K562 (cell line): ENCODE measurements around the gene SLC66A2. TPM values are rescaled to one million over a fixed set of nuclear protein-coding genes. Genes with fewer than 3 reads are reported as not detected.

ENCODE experiments used
- CHD1 ChIP-seq: fragments of 200-600 bp; sonication (generic); IDR thresholded peaks from one replicate; pipeline ENCODE4 v1.6.1; 2012; ENCODE audit warnings: mild to moderate bottlenecking, moderate library complexity, low read length, inconsistent platforms
- HDAC6 ChIP-seq: IDR thresholded peaks from 2 replicates; pipeline ENCODE4 v1.6.1; 2012; ENCODE audit warnings: low read depth, mild to moderate bottlenecking, control low read depth, inconsistent platforms, low read length, moderate library complexity
- L3MBTL2 ChIP-seq: fragments of 450-650 bp; IDR thresholded peaks from 2 replicates; pipeline ENCODE4 v1.6.1; 2016; ENCODE audit warnings: mild to moderate bottlenecking, moderate library complexity
- LARP7 ChIP-seq: fragments of 450-650 bp; IDR thresholded peaks from 2 replicates; pipeline ENCODE4 v1.6.1; 2016
- MTA1 ChIP-seq: fragments of 450-650 bp; IDR thresholded peaks from 2 replicates; pipeline ENCODE4 v1.6.1; 2017; ENCODE audit warnings: borderline replicate concordance
- TARDBP ChIP-seq: fragments of 450-650 bp; IDR thresholded peaks from 2 replicates; pipeline ENCODE4 v1.6.1; 2016
- ZFPM2 ChIP-seq: fragments of 250-450 bp; sonication (Bioruptor Pico); IDR thresholded peaks from 2 replicates; pipeline ENCODE4 v1.5.1; 2022; ENCODE audit warnings: mild to moderate bottlenecking
- ZNF75A ChIP-seq: fragments of 450-650 bp; formaldehyde crosslinking; IDR thresholded peaks from 2 replicates; pipeline ENCODE4 v1.4.0; 2020; ENCODE audit warnings: mild to moderate bottlenecking
- polyA plus RNA-seq, 8 experiments: library from polyadenylated mRNA; depleted of rRNA in 4 of 8; stranded (reverse) in 5 of 8; unstranded in 3 of 8; fragments of >200 nt; fragmentation: Nextera tagmentation in 2 of 8; fragmentation: Illumina TruSeq in 1 of 8; extraction: Ambion mirVana in 2 of 8; extraction: Trizol in 1 of 8; gene quantifications; 2 replicates each; pipeline versions ENCODE4 v1.2.1 to v1.2.3, GENCODE V29; 2011 to 2014; ENCODE audit warnings: inconsistent platforms in 1 of 8, missing spikeins in 1 of 8
- total RNA-seq, 7 experiments: library from RNA; depleted of rRNA in 6 of 7; stranded (reverse); fragments of >200 nt in 6 of 7; fragmentation: Illumina TruSeq in 2 of 7; extraction: Trizol in 2 of 7; gene quantifications; 2 replicates each; pipeline versions ENCODE4 v1.2.1 to v1.2.3, GENCODE V29; 2011 to 2021; ENCODE audit warnings: low replicate concordance in 1 of 7
- TF ChIP-seq, protein P1 (sequence below): fragments of 200-800 bp; sonication (Bioruptor generic); IDR thresholded peaks from 2 replicates; pipeline ENCODE4 v1.6.1; 2016; ENCODE audit warnings: missing genetic modification characterization, missing compliant biosample characterization
- TF ChIP-seq, protein P2 (sequence below): fragments of 250-450 bp; sonication (Bioruptor Pico); IDR thresholded peaks from 2 replicates; pipeline ENCODE4 v1.9.0; 2021; ENCODE audit warnings: mild to moderate bottlenecking, inconsistent platforms
- TF ChIP-seq, protein P3 (sequence below): fragments of 450-650 bp; formaldehyde crosslinking; IDR thresholded peaks from 2 replicates; pipeline ENCODE4 v1.4.0; 2022; ENCODE audit warnings: missing genetic modification characterization

Gene SLC66A2
- total and polyA plus RNA-seq, 9 of the 15 experiments (the other 6 are each of a cell fraction or from before 2014, with no cell fraction given), result 0.25 to 17.5 (median 5.6) TPM

DNA sequence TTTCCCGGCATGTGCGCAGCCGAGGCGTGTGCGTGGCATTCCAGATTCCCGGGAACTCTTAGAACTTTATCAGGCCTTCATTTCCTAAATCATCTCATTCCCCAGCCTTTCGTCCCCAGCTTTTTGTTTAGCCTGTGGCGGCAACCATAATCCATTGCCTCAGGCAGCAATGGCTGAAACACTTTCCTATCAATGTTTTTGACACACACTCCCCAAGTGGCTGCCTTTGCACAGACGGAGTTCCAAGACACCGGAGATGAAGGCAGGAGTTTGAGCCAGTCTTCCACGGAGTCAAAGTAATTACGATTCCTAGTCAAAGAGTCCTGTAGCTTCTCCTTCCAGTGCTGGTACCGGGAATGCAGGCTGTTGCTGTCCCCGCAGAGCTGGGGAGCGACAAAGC lies 88.9 kb downstream of the SLC66A2 start (continued):
- TF ChIP-seq, protein P1, sequence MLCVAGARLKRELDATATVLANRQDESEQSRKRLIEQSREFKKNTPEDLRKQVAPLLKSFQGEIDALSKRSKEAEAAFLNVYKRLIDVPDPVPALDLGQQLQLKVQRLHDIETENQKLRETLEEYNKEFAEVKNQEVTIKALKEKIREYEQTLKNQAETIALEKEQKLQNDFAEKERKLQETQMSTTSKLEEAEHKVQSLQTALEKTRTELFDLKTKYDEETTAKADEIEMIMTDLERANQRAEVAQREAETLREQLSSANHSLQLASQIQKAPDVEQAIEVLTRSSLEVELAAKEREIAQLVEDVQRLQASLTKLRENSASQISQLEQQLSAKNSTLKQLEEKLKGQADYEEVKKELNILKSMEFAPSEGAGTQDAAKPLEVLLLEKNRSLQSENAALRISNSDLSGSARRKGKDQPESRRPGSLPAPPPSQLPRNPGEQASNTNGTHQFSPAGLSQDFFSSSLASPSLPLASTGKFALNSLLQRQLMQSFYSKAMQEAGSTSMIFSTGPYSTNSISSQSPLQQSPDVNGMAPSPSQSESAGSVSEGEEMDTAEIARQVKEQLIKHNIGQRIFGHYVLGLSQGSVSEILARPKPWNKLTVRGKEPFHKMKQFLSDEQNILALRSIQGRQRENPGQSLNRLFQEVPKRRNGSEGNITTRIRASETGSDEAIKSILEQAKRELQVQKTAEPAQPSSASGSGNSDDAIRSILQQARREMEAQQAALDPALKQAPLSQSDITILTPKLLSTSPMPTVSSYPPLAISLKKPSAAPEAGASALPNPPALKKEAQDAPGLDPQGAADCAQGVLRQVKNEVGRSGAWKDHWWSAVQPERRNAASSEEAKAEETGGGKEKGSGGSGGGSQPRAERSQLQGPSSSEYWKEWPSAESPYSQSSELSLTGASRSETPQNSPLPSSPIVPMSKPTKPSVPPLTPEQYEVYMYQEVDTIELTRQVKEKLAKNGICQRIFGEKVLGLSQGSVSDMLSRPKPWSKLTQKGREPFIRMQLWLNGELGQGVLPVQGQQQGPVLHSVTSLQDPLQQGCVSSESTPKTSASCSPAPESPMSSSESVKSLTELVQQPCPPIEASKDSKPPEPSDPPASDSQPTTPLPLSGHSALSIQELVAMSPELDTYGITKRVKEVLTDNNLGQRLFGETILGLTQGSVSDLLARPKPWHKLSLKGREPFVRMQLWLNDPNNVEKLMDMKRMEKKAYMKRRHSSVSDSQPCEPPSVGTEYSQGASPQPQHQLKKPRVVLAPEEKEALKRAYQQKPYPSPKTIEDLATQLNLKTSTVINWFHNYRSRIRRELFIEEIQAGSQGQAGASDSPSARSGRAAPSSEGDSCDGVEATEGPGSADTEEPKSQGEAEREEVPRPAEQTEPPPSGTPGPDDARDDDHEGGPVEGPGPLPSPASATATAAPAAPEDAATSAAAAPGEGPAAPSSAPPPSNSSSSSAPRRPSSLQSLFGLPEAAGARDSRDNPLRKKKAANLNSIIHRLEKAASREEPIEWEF (CRISPR knock-in tag), result no peak
- no peak for TF ChIP-seq ZNF75A (CRISPR knock-in tag)
- TF ChIP-seq, protein P2, sequence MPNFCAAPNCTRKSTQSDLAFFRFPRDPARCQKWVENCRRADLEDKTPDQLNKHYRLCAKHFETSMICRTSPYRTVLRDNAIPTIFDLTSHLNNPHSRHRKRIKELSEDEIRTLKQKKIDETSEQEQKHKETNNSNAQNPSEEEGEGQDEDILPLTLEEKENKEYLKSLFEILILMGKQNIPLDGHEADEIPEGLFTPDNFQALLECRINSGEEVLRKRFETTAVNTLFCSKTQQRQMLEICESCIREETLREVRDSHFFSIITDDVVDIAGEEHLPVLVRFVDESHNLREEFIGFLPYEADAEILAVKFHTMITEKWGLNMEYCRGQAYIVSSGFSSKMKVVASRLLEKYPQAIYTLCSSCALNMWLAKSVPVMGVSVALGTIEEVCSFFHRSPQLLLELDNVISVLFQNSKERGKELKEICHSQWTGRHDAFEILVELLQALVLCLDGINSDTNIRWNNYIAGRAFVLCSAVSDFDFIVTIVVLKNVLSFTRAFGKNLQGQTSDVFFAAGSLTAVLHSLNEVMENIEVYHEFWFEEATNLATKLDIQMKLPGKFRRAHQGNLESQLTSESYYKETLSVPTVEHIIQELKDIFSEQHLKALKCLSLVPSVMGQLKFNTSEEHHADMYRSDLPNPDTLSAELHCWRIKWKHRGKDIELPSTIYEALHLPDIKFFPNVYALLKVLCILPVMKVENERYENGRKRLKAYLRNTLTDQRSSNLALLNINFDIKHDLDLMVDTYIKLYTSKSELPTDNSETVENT (CRISPR knock-in tag), result no peak
- TF ChIP-seq, protein P3, sequence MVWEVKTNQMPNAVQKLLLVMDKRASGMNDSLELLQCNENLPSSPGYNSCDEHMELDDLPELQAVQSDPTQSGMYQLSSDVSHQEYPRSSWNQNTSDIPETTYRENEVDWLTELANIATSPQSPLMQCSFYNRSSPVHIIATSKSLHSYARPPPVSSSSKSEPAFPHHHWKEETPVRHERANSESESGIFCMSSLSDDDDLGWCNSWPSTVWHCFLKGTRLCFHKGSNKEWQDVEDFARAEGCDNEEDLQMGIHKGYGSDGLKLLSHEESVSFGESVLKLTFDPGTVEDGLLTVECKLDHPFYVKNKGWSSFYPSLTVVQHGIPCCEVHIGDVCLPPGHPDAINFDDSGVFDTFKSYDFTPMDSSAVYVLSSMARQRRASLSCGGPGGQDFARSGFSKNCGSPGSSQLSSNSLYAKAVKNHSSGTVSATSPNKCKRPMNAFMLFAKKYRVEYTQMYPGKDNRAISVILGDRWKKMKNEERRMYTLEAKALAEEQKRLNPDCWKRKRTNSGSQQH, result no peak
- no peak for TF ChIP-seq HDAC6
- no peak for TF ChIP-seq ZFPM2 (CRISPR knock-in tag)
- TF ChIP-seq MTA1, result no peak
- no peak for TF ChIP-seq TARDBP
- no peak for TF ChIP-seq L3MBTL2
- no peak for TF ChIP-seq LARP7
- TF ChIP-seq CHD1, result no peak
